Stimulated activated CD4-positive, alpha-beta T cell treated with anti-CD3 and anti-CD28 coated beads, Interleukin-12 subunit alpha, Interleukin-12 subunit beta, amount 100 ng/mL, for 4 hours (primary cell): ENCODE data around the gene CCDC88C.

Experiments used
- DNase-seq: peaks from one replicate; pipeline ENCODE4 v3.0.0-alpha.2; 2020

The CCDC88C gene

GRCh38 chr14:91377700-91378652 lies 39.6 kb downstream of the CCDC88C start:
- no peak for DNase-seq

GRCh38 chr14:91376547-91377477 lies 40.8 kb downstream of the CCDC88C start:
- DNase-seq = no peak

- no peak for DNase-seq
Observed at GRCh38 chr14:91375720-91376452, 41.7 kb downstream of the CCDC88C start.

GRCh38 chr14:91374879-91375702 lies 42.5 kb downstream of the CCDC88C start:
- no peak for DNase-seq

- no peak for DNase-seq
Observed at GRCh38 chr14:91374287-91374878, 43.2 kb downstream of the CCDC88C start.

- DNase-seq = peak; percentile 51
Observed at GRCh38 chr14:91373591-91374254, 43.9 kb downstream of the CCDC88C start.

- no peak for DNase-seq
Observed at GRCh38 chr14:91372671-91373495, 44.7 kb downstream of the CCDC88C start.

- DNase-seq = no peak
Observed at GRCh38 chr14:91371990-91372375, 45.6 kb downstream of the CCDC88C start.

- DNase-seq = no peak
Observed at GRCh38 chr14:91371011-91371989, 46.3 kb downstream of the CCDC88C start.

GRCh38 chr14:91369628-91370445 lies 47.8 kb downstream of the CCDC88C start:
- DNase-seq = peak; percentile 51

GRCh38 chr14:91368776-91369416 lies 48.7 kb downstream of the CCDC88C start:
- DNase-seq = no peak

- no peak for DNase-seq
Observed at GRCh38 chr14:91367173-91368171, 50.1 kb downstream of the CCDC88C start.

- DNase-seq = no peak
Observed at GRCh38 chr14:91366749-91367148, 50.9 kb downstream of the CCDC88C start.

- no peak for DNase-seq
Observed at GRCh38 chr14:91365552-91365951, 52.1 kb downstream of the CCDC88C start.

- DNase-seq = no peak
Observed at GRCh38 chr14:91364524-91365270, 52.9 kb downstream of the CCDC88C start.
